ENCODE results near the gene COL4A2. TPM values are rescaled to one million over a fixed set of nuclear protein-coding genes. Genes with fewer than 3 reads are reported as not detected.

COL4A2 gene
- total RNA-seq, 1 experiment from 2014 or later: 66.0 TPM

DNA sequence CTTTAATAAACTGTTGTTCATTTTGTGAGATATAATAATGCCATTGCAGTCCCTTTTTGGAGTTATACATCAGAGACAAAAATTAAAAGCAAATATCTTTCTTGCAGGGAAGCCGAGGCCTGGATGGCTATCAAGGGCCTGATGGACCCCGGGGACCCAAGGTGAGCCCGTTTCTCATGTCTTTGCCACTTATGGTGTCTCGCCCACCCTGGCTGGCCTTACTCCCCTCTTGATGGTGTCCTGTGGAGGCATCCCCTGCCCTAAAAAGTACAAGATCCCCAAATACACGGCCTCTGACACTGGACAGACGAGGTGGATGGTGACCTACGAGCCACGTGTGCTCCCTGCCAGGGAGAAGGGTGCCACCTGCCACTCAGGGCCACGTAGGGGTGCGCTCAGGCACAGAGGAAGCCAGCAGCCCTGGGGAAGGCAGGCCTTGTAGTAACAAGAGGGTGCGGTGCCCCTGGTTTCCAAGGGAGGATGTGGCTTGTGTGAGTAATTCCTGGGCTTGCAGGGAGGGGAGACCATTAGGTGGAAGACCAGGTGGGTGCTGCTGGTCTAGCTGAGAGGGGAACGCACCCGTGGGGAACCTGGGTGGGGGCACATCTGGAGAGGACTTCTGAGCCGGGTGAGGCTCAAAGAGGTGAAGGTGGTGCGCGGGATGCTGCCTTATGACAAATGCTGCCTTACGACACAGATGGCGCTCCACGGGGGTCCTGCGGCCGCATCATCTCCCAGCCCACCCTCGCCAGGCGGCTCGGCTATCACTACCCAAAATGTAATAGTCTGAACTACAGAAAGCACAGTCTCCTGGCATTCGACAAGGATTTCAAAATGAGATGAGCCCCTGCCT is 138.9 kb downstream of the COL4A2 start:
- CTCF ChIA-PET: no interaction called here
- H3K4me3 Mint-ChIP-seq (ENCODE audit: unreplicated experiment): no peak overlapping the region
- H3K27me3 Mint-ChIP-seq (ENCODE audit: insufficient read depth, unreplicated experiment): no peaks in the 10 kb centered on the region
- BruUV-seq (replicated peaks): no TSS peak
- H3K9me3 Mint-ChIP-seq (ENCODE audit: unreplicated experiment): no peaks in the 10 kb centered on the region
- intact Hi-C loops (cut with micrococcal nuclease): no loop called here
- DNase-seq (ENCODE audit: unreplicated experiment): no peak
- POLR2A ChIA-PET: no interaction called here
- TF ChIP-seq, protein P1, sequence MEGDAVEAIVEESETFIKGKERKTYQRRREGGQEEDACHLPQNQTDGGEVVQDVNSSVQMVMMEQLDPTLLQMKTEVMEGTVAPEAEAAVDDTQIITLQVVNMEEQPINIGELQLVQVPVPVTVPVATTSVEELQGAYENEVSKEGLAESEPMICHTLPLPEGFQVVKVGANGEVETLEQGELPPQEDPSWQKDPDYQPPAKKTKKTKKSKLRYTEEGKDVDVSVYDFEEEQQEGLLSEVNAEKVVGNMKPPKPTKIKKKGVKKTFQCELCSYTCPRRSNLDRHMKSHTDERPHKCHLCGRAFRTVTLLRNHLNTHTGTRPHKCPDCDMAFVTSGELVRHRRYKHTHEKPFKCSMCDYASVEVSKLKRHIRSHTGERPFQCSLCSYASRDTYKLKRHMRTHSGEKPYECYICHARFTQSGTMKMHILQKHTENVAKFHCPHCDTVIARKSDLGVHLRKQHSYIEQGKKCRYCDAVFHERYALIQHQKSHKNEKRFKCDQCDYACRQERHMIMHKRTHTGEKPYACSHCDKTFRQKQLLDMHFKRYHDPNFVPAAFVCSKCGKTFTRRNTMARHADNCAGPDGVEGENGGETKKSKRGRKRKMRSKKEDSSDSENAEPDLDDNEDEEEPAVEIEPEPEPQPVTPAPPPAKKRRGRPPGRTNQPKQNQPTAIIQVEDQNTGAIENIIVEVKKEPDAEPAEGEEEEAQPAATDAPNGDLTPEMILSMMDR (IDR thresholded peaks at IDR 0.05; ENCODE audit: unreplicated experiment): no peak
- H3K4me1 Mint-ChIP-seq (ENCODE audit: insufficient read depth, unreplicated experiment): peaks cover 48% of the 10 kb centered on the region
- no peak overlapping the region for H3K27ac Mint-ChIP-seq (ENCODE audit: low read depth, unreplicated experiment)
- H3K36me3 Mint-ChIP-seq (ENCODE audit: insufficient read depth, unreplicated experiment): peaks cover 14% of the 10 kb centered on the region

DNA sequence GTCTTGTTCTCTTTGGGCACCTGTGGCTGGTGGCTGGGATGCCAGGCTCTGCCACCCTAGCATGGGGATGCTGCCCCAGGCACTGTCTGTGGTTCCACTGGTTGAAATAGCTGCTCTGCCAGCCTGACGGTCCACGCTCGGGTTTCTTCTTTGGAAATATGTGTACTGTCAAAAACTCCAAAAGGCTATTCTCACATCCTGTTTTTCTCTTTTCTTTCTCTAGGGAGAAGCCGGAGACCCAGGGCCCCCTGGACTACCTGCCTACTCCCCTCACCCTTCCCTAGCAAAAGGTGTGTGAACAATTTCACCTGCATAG is 139.4 kb downstream of the COL4A2 start:
- no peak for DNase-seq (ENCODE audit: unreplicated experiment)
- H3K9me3 Mint-ChIP-seq (ENCODE audit: unreplicated experiment): no peaks in the 10 kb centered on the region
- peaks cover 48% of the 10 kb centered on the region for H3K4me1 Mint-ChIP-seq (ENCODE audit: insufficient read depth, unreplicated experiment)
- BruUV-seq (replicated peaks): no TSS peak
- TF ChIP-seq, protein P1 (IDR thresholded peaks at IDR 0.05; ENCODE audit: unreplicated experiment): no peak
- H3K27me3 Mint-ChIP-seq (ENCODE audit: insufficient read depth, unreplicated experiment): no peaks in the 10 kb centered on the region
- intact Hi-C loops (cut with micrococcal nuclease): no loop called here
- CTCF ChIA-PET: no interaction called here
- POLR2A ChIA-PET: interaction anchor here (0.7 kb wide), 1 partner anchor 114 kb away, joined by 3 read pairs; no protein-coding TSS in a partner anchor
- no peak overlapping the region for H3K4me3 Mint-ChIP-seq (ENCODE audit: unreplicated experiment)
- no peak overlapping the region for H3K27ac Mint-ChIP-seq (ENCODE audit: low read depth, unreplicated experiment)
- H3K36me3 Mint-ChIP-seq (ENCODE audit: insufficient read depth, unreplicated experiment): peaks cover 14% of the 10 kb centered on the region

DNA sequence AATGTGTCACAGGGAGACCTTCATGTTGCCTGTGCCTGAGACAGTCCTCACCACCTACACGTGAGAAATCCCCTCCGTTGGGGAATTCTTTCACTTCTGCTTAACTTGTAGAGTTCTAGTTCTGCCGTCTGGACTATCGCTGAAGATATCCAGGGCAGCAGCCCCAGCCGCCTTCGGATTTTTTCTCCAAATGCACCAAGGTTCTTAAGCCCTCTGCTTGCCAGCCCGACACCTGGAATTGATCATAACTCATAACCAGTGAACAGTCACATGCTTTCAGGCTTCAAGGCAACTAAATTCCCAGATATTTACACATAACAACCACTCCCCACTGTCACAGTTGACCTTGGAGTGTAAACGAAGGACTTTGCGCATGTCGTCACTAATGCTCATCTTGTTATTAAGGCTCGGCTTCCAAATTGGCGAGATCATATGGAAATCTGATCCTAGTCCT is 140.0 kb downstream of the COL4A2 start:
- BruUV-seq (replicated peaks): no TSS peak
- Mint-ChIP-seq H3K9me3 (ENCODE audit: unreplicated experiment) (no peaks in the 10 kb centered on the region), H3K27me3 (ENCODE audit: insufficient read depth, unreplicated experiment) (no peaks in the 10 kb centered on the region), H3K4me1 (ENCODE audit: insufficient read depth, unreplicated experiment) (peaks cover 48% of the 10 kb centered on the region), H3K27ac (ENCODE audit: low read depth, unreplicated experiment) (no peak overlapping the region), H3K4me3 (ENCODE audit: unreplicated experiment) (no peak overlapping the region), H3K36me3 (ENCODE audit: insufficient read depth, unreplicated experiment) (peaks cover 14% of the 10 kb centered on the region)
- DNase-seq (ENCODE audit: unreplicated experiment): no peak
- intact Hi-C loops (cut with micrococcal nuclease): no loop called here
- CTCF ChIA-PET: interaction anchor here (1.1 kb wide), 1 partner anchor 9 kb away, joined by 8 read pairs; no protein-coding TSS in a partner anchor
- TF ChIP-seq, protein P1 (IDR thresholded peaks at IDR 0.05; ENCODE audit: unreplicated experiment): no peak
- POLR2A ChIA-PET: interaction anchor here (0.7 kb wide), 1 partner anchor 113 kb away, joined by 3 read pairs; no protein-coding TSS in a partner anchor

DNA sequence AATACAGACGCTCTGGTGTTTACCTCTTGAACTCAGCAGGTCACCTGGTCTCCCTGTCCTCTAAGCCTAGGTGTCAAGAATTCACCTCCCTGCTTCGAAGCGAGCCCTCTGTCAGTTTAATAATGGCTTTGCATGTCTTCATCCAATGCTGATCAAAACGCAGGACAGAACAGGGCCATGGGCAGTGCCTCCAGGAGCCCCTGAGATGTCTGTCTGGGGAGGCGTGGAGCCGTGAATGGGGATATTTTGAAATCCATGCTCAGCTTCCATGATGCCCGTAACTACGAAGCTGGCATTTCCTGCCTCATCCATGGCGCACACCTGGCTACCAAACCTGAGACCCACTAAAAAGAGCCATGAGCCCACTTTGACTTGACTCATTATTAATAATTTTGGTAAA is 140.7 kb downstream of the COL4A2 start:
- H3K4me3 Mint-ChIP-seq (ENCODE audit: unreplicated experiment): no peak overlapping the region
- peaks cover 14% of the 10 kb centered on the region for H3K36me3 Mint-ChIP-seq (ENCODE audit: insufficient read depth, unreplicated experiment)
- intact Hi-C loops (cut with micrococcal nuclease): no loop called here
- DNase-seq (ENCODE audit: unreplicated experiment): no peak
- no peaks in the 10 kb centered on the region for H3K9me3 Mint-ChIP-seq (ENCODE audit: unreplicated experiment)
- H3K4me1 Mint-ChIP-seq (ENCODE audit: insufficient read depth, unreplicated experiment): peaks cover 48% of the 10 kb centered on the region
- TF ChIP-seq, protein P1 (IDR thresholded peaks at IDR 0.05; ENCODE audit: unreplicated experiment): no peak
- POLR2A ChIA-PET: no interaction called here
- H3K27ac Mint-ChIP-seq (ENCODE audit: low read depth, unreplicated experiment): no peak overlapping the region
- BruUV-seq (replicated peaks): no TSS peak
- no peaks in the 10 kb centered on the region for H3K27me3 Mint-ChIP-seq (ENCODE audit: insufficient read depth, unreplicated experiment)
- CTCF ChIA-PET: interaction anchor here (1.1 kb wide), 1 partner anchor 8 kb away, joined by 8 read pairs; no protein-coding TSS in a partner anchor
